Measurements from ENCODE around the gene LRRC53.

DNA sequence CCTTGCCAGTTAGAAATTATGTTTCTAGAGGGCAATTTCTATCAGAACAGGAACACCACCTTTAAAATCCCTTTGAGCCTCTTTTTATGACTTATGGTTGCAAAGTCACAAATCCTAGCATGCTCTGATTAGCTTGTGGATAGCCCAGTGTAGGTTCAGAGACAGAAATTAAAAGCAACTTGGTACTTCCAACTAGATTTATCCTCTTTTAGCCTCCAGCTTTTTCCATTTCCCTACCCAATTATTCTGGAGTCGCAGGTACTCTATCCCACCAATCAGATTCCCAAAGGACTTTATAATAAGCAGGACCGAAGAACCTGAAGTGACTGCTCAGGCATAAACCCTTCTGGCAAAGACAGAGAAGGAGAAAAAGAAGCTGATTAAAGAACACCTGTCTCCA lies 33.4 kb upstream of the LRRC53 start:
- TF ChIP-seq MXD4 (CRISPR knock-in tag; IDR thresholded peaks at IDR 0.05; ENCODE audit: borderline replicate concordance) (no peak), CBFB (CRISPR knock-in tag; IDR thresholded peaks at IDR 0.05; ENCODE audit: low read depth) (no peak), TEAD4 (CRISPR knock-in tag; IDR thresholded peaks at IDR 0.05) (no peak)

All from WTC11 (cell line).